ENCODE measurements around the gene NAT16. TPM values are rescaled to one million over a fixed set of nuclear protein-coding genes. Genes with fewer than 3 reads are reported as not detected.

Gene NAT16
- total and polyA plus RNA-seq, 9 of the 15 experiments (the other 6 are each of a cell fraction or from before 2014, with no cell fraction given), result 0.04 TPM; not detected in 8

GRCh38 chr7:101175664-101176063 lies 4.4 kb downstream of the NAT16 start:
- Histone ChIP-seq H2AFZ (ENCODE audit: low read depth, low read length) (no peak overlapping the region), H3K9me3 (replicated peaks; ENCODE audit: control insufficient read depth, insufficient read depth, low read depth, low read length) (no peaks in the 10 kb centered on the region), H3K27ac (ENCODE audit: extremely low read depth, low read depth, low read length) (no peak overlapping the region), H3K36me3 (ENCODE audit: control insufficient read depth, insufficient read depth, low read length) (no peaks in the 10 kb centered on the region), H3K27me3 (ENCODE audit: control insufficient read depth in 2 of 2, insufficient read depth in 2 of 2, low read length in 2 of 2) (peaks cover 43 to 50% of the 10 kb centered on the region in 2 experiments; a peak in 4 of 5 replicates), H3K4me2 (ENCODE audit: insufficient read depth, low read length) (no peak overlapping the region), H3K9ac (ENCODE audit: insufficient read depth in 1 of 2, low read depth in 2 of 2, low read length in 2 of 2) (no peak overlapping the region; a peak in 1 of 4 replicates), H3K4me1 (replicated peaks in 1 of 2; ENCODE audit: control insufficient read depth in 2 of 2, insufficient read depth in 2 of 2, low read length in 2 of 2) (peaks cover 5 to 40% of the 10 kb centered on the region in 2 experiments; a peak in 4 of 5 replicates), H4K20me1 (replicated peaks; ENCODE audit: control insufficient read depth, insufficient read depth, low read length) (no peaks in the 10 kb centered on the region; the same call in 1 of the 2 replicates), H3K9me1 (ENCODE audit: control insufficient read depth, insufficient read depth, low read length) (no peaks in the 10 kb centered on the region), H3K79me2 (ENCODE audit: control insufficient read depth, insufficient read depth, low read length) (no peaks in the 10 kb centered on the region), H3K4me3 (no peak overlapping the region)
- no TSS peak for BruUV-seq (replicated peaks)
- WGBS (ENCODE audit: insufficient coverage, low coverage, missing lambda C conversion rate), result 10% methylated on average over 3 of the region's 3 CpGs
- in situ Hi-C loops (cut with MboI), result no loop called here
- ATAC-seq (no peak), FAIRE-seq (no peak), DNase-seq (ENCODE audit: extremely low read depth in 1 of 4, low spot score in 3 of 4) (no peak)
- TF ChIP-seq RBM17 (IDR thresholded peaks at IDR 0.05; ENCODE audit: borderline replicate concordance, low read depth, low read length) (no peak), TSHZ1 (CRISPR knock-in tag; IDR thresholded peaks at IDR 0.05) (no peak), PPARD (CRISPR knock-in tag; IDR thresholded peaks at IDR 0.05) (no peak), RHOXF2B (CRISPR knock-in tag; conservative IDR thresholded peaks at IDR 0.05) (no peak), PATZ1 (CRISPR knock-in tag; IDR thresholded peaks at IDR 0.05; ENCODE audit: borderline replicate concordance) (no peak)
- intact Hi-C loops (cut with micrococcal nuclease), result no loop called here
- ChIA-PET CTCF (ENCODE audit: low intra/inter-chr PET ratio) (no interaction called here), POLR2A (interaction anchor here (1.8 kb wide), 1 partner anchor 9 kb away, joined by 7 read pairs; no protein-coding TSS in a partner anchor)
